DMS 273 (cell line): ENCODE results near the gene STYXL1.
"Not testable (repeated sequence)": the region's sequence is repeated elsewhere in the genome, so short reads cannot be mapped to it uniquely, and the experiment has no call there.

Experiments used
- DNase-seq: peaks from one replicate; lab custom pipeline; 2025; ENCODE audit not compliant: unreplicated experiment; lab: John Stamatoyannopoulos, UW

STYXL1 gene

GRCh38 chr7:76047811-76048667, at the start of gene STYXL1, which contains the start of gene MDH2:
TSS of gene STYXL1 (minus strand) at chr7:76048000. CDS start at chr7:76030523, 17,477 bp downstream.
TSS of gene MDH2 (plus strand) at chr7:76048106. CDS start at chr7:76048161, 55 bp downstream.
- DNase-seq: peak; percentile 99

- DNase-seq: no peak
Observed at GRCh38 chr7:76095908-76096307, 48.1 kb upstream of the STYXL1 start.

GRCh38 chr7:76094326-76094725, 46.5 kb upstream of the STYXL1 start:
- DNase-seq: not testable (repeated sequence)

GRCh38 chr7:76093531-76093930, 45.7 kb upstream of the STYXL1 start:
- DNase-seq: not testable (repeated sequence)

GRCh38 chr7:76091506-76091905, 43.7 kb upstream of the STYXL1 start:
- DNase-seq: no peak

- DNase-seq: no peak
Observed at GRCh38 chr7:76089865-76090475, 42.2 kb upstream of the STYXL1 start.

- DNase-seq: not testable (repeated sequence)
Observed at GRCh38 chr7:76087362-76087791, 39.6 kb upstream of the STYXL1 start.

- no peak for DNase-seq
Observed at GRCh38 chr7:76086070-76086469, 38.3 kb upstream of the STYXL1 start.

- not testable (repeated sequence) for DNase-seq
Observed at GRCh38 chr7:76084115-76084514, 36.3 kb upstream of the STYXL1 start.

- no peak for DNase-seq
Observed at GRCh38 chr7:76080204-76080603, 32.4 kb upstream of the STYXL1 start.

GRCh38 chr7:76077435-76077834, 29.6 kb upstream of the STYXL1 start:
- DNase-seq: no peak

- no peak for DNase-seq
Observed at GRCh38 chr7:76076995-76077394, 29.2 kb upstream of the STYXL1 start.

- no peak for DNase-seq
Observed at GRCh38 chr7:76074972-76075370, 27.2 kb upstream of the STYXL1 start.

GRCh38 chr7:76074306-76074971, 26.6 kb upstream of the STYXL1 start:
- no peak for DNase-seq

- no peak for DNase-seq
Observed at GRCh38 chr7:76073335-76073990, 25.7 kb upstream of the STYXL1 start.

GRCh38 chr7:76072243-76073148, 24.7 kb upstream of the STYXL1 start:
- no peak for DNase-seq

- DNase-seq: no peak
Observed at GRCh38 chr7:76071316-76072242, 23.8 kb upstream of the STYXL1 start.

GRCh38 chr7:76069238-76069638, 21.4 kb upstream of the STYXL1 start:
- DNase-seq: peak; percentile 94
